ENCODE data around the gene KLHL9. TPM values are rescaled to one million over a fixed set of nuclear protein-coding genes. Genes with fewer than 3 reads are reported as not detected.

Gene KLHL9
- total RNA-seq, 1 experiment from 2014 or later: 8.9 TPM

GRCh38 chr9:21333226-21333625 lies 2.0 kb downstream of the KLHL9 start:
- no peak overlapping the region for H3K27ac ChIP-seq (ENCODE audit: low read depth, low read length, poor library complexity, severe bottlenecking)
- no peaks in the 10 kb centered on the region for H3K4me1 ChIP-seq (ENCODE audit: insufficient read depth, low read length, poor library complexity, severe bottlenecking)
- ChIA-PET CTCF (no interaction called here), POLR2A (ENCODE audit: low non-redundant PET) (no interaction called here)
- H3K27me3 ChIP-seq (replicated peaks; ENCODE audit: insufficient read depth, low read depth, low read length, poor library complexity): no peaks in the 10 kb centered on the region
- TF ChIP-seq CTCF (conservative IDR thresholded peaks at IDR 0.05; ENCODE audit: low read depth, low read length): no peak
- TF ChIP-seq EZH2 (IDR thresholded peaks at IDR 0.05; ENCODE audit: borderline replicate concordance, low read depth, low read length, poor library complexity, severe bottlenecking): no peak
- no peaks in the 10 kb centered on the region for H3K36me3 ChIP-seq (ENCODE audit: insufficient read depth, low read length, poor library complexity, severe bottlenecking)
- no peak overlapping the region for H3K4me3 ChIP-seq (ENCODE audit: low read depth, low read length, poor library complexity, severe bottlenecking)
- DNase-seq (ENCODE audit: low spot score): no peak
- BruUV-seq (replicated peaks): no TSS peak
- intact Hi-C loops (cut with micrococcal nuclease; ENCODE audit: unreplicated experiment): no loop called here
- H3K9me3 ChIP-seq (ENCODE audit: low read depth, low read length, poor library complexity, severe bottlenecking): no peaks in the 10 kb centered on the region

- intact Hi-C loops (cut with micrococcal nuclease; ENCODE audit: unreplicated experiment): no loop called here
- H3K27ac ChIP-seq (ENCODE audit: low read depth, low read length, poor library complexity, severe bottlenecking): no peak overlapping the region
These were observed 3.4 kb downstream of the KLHL9 start for GRCh38 chr9:21331676-21332402.

GRCh38 chr9:21326526-21327139 lies 8.6 kb downstream of the KLHL9 start:
- no peak overlapping the region for H3K4me3 ChIP-seq (ENCODE audit: low read depth, low read length, poor library complexity, severe bottlenecking)
- BruUV-seq (replicated peaks): no TSS peak
- TF ChIP-seq CTCF (conservative IDR thresholded peaks at IDR 0.05; ENCODE audit: low read depth, low read length) (peak; percentile 56), EZH2 (IDR thresholded peaks at IDR 0.05; ENCODE audit: borderline replicate concordance, low read depth, low read length, poor library complexity, severe bottlenecking) (no peak)
- H3K9me3 ChIP-seq (ENCODE audit: low read depth, low read length, poor library complexity, severe bottlenecking): no peaks in the 10 kb centered on the region
- H3K36me3 ChIP-seq (ENCODE audit: insufficient read depth, low read length, poor library complexity, severe bottlenecking): no peaks in the 10 kb centered on the region
- no peaks in the 10 kb centered on the region for H3K4me1 ChIP-seq (ENCODE audit: insufficient read depth, low read length, poor library complexity, severe bottlenecking)
- H3K27ac ChIP-seq (ENCODE audit: low read depth, low read length, poor library complexity, severe bottlenecking): no peak overlapping the region
- H3K27me3 ChIP-seq (replicated peaks; ENCODE audit: insufficient read depth, low read depth, low read length, poor library complexity): no peaks in the 10 kb centered on the region
- CTCF ChIA-PET: interaction anchor here (0.6 to 1.3 kb wide), 6 partner anchors 9 to 139 kb away, joined by 3 to 6 read pairs (median 4); partner anchors contain the start of gene KLHL9
- peak; percentile 41 for DNase-seq (ENCODE audit: low spot score)
- POLR2A ChIA-PET (ENCODE audit: low non-redundant PET): no interaction called here
- intact Hi-C loops (cut with micrococcal nuclease; ENCODE audit: unreplicated experiment): no loop called here

More at GRCh38 chr9:21331676-21332402, 3.4 kb downstream of the KLHL9 start:
- H3K36me3 ChIP-seq (ENCODE audit: insufficient read depth, low read length, poor library complexity, severe bottlenecking): no peaks in the 10 kb centered on the region
- no TSS peak for BruUV-seq (replicated peaks)
- H3K4me3 ChIP-seq (ENCODE audit: low read depth, low read length, poor library complexity, severe bottlenecking): no peak overlapping the region
- TF ChIP-seq CTCF (conservative IDR thresholded peaks at IDR 0.05; ENCODE audit: low read depth, low read length) (no peak), EZH2 (IDR thresholded peaks at IDR 0.05; ENCODE audit: borderline replicate concordance, low read depth, low read length, poor library complexity, severe bottlenecking) (no peak)
- H3K9me3 ChIP-seq (ENCODE audit: low read depth, low read length, poor library complexity, severe bottlenecking): no peaks in the 10 kb centered on the region
- no peaks in the 10 kb centered on the region for H3K4me1 ChIP-seq (ENCODE audit: insufficient read depth, low read length, poor library complexity, severe bottlenecking)
- ChIA-PET CTCF (no interaction called here), POLR2A (ENCODE audit: low non-redundant PET) (no interaction called here)
- DNase-seq (ENCODE audit: low spot score): no peak
- H3K27me3 ChIP-seq (replicated peaks; ENCODE audit: insufficient read depth, low read depth, low read length, poor library complexity): no peaks in the 10 kb centered on the region

All from A673 (cell line).